K562 (cell line): ENCODE measurements around the gene GLDN. TPM values are rescaled to one million over a fixed set of nuclear protein-coding genes. Genes with fewer than 3 reads are reported as not detected.

ENCODE experiments used
- ATAC-seq: fragments of 200-7000 bp; cut with Tn5 transposase; 3 replicates; pipeline ENCODE4 v1.9.1; 2020; ENCODE audit warnings: moderate library complexity
- BruUV-seq: library from RNA; stranded (reverse); fragments of 400-500 nt; replicated peaks from 2 replicates; lab custom pipeline; 2021; lab: Mats Ljungman, UMichigan
- CTCF ChIA-PET: fragments of 300-600 bp; formaldehyde crosslinking; extraction: SDS; loops from one replicate; lab custom pipeline; 2021; ENCODE audit warnings: low intra/inter-chr PET ratio; lab: Yijun Ruan, JAX
- POLR2A ChIA-PET: fragments of 300-600, 350-650 bp; sonication (Branson Sonifier 250); formaldehyde crosslinking; extraction: SDS; loops from one replicate; lab custom pipeline; 2021; ENCODE audit warnings: antibody characterized with exemption, inconsistent platforms; lab: Yijun Ruan, JAX
- DNase-seq, 4 experiments: peaks; one replicate each; pipeline versions ENCODE4 v3.0.0 to v3.0.0-alpha.2; 2011 to 2018; ENCODE audit warnings: low spot score in 3 of 4, mixed read lengths in 3 of 4; ENCODE audit errors: extremely low read depth in 1 of 4
- FAIRE-seq: peaks from 2 replicates; lab custom pipeline; 2011; peaks lifted over from hg19 to GRCh38; lab: Jason Lieb, UNC
- H2AFZ ChIP-seq: 2 replicates; pipeline ENCODE4 v1.6.0; 2011; ENCODE audit warnings: low read depth, low read length, control low read depth, inconsistent platforms
- H3K27ac ChIP-seq: fragments of 200-600 bp; 3 replicates; pipeline ENCODE4 v1.8.0; 2011; ENCODE audit warnings: low read depth, mild to moderate bottlenecking, control low read depth, inconsistent platforms, low read length, moderate library complexity, mixed read lengths; ENCODE audit errors: extremely low read depth
- H3K27me3 ChIP-seq, 2 experiments: fragments of 300-600 bp in 1 of 2; 2 replicates in 1 of 2; 3 replicates in 1 of 2; pipeline versions ENCODE4 v1.6.0 to v1.8.0; 2011; ENCODE audit warnings: inconsistent platforms in 2 of 2, low read length in 2 of 2, mild to moderate bottlenecking in 1 of 2, mixed read lengths in 1 of 2, moderate library complexity in 1 of 2; ENCODE audit not compliant: control insufficient read depth in 2 of 2, insufficient read depth in 2 of 2
- H3K36me3 ChIP-seq: fragments of 300-600 bp; 3 replicates; pipeline ENCODE4 v1.8.0; 2011; ENCODE audit warnings: mild to moderate bottlenecking, low read length, inconsistent platforms; ENCODE audit not compliant: control insufficient read depth, insufficient read depth
- H3K4me1 ChIP-seq, 2 experiments: fragments of 200-600 bp in 1 of 2; replicated peaks in 1 of 2; 2 replicates in 1 of 2; 3 replicates in 1 of 2; pipeline versions ENCODE4 v1.5.1 to v1.8.0; 2011; ENCODE audit warnings: inconsistent platforms in 2 of 2, low read length in 2 of 2, mild to moderate bottlenecking in 1 of 2, mixed read lengths in 1 of 2, moderate library complexity in 1 of 2; ENCODE audit not compliant: control insufficient read depth in 2 of 2, insufficient read depth in 2 of 2
- H3K4me2 ChIP-seq: 2 replicates; pipeline ENCODE4 v1.6.1; 2011; ENCODE audit warnings: low read length, control low read depth, inconsistent platforms, mixed read lengths; ENCODE audit not compliant: insufficient read depth
- H3K4me3 ChIP-seq: fragments of 200-600 bp; sonication (generic), shearing (Covaris generic); 2 replicates; pipeline ENCODE4 v1.5.1; 2016; ENCODE audit warnings: control low read depth, inconsistent platforms
- H3K79me2 ChIP-seq: fragments of 200-600 bp; 3 replicates; pipeline ENCODE4 v1.8.0; 2011; ENCODE audit warnings: low read length, inconsistent platforms; ENCODE audit not compliant: control insufficient read depth, insufficient read depth
- H3K9ac ChIP-seq, 2 experiments: 2 replicates each; pipeline versions ENCODE4 v1.6.0 to v1.6.1; 2011; ENCODE audit warnings: low read depth in 2 of 2, low read length in 2 of 2, control low read depth in 1 of 2, inconsistent platforms in 1 of 2, mild to moderate bottlenecking in 1 of 2, mixed read lengths in 1 of 2; ENCODE audit not compliant: insufficient read depth in 1 of 2
- H3K9me1 ChIP-seq: one replicate; pipeline ENCODE4 v1.6.0; 2011; ENCODE audit warnings: inconsistent platforms, mild to moderate bottlenecking, low read length, moderate library complexity; ENCODE audit not compliant: control insufficient read depth, insufficient read depth
- H3K9me3 ChIP-seq: replicated peaks from 2 replicates; pipeline ENCODE4 v1.5.1; 2011; ENCODE audit warnings: low read depth, low read length, inconsistent platforms; ENCODE audit not compliant: control insufficient read depth, insufficient read depth
- H4K20me1 ChIP-seq: replicated peaks from 2 replicates; pipeline ENCODE4 v1.6.1; 2011; ENCODE audit warnings: low read length, inconsistent platforms, mixed read lengths; ENCODE audit not compliant: control insufficient read depth, insufficient read depth
- ESRRB ChIP-seq: fragments of 250-450 bp; sonication (Bioruptor Pico); IDR thresholded peaks from 2 replicates; pipeline ENCODE4 v1.5.0; 2020; ENCODE audit warnings: mild to moderate bottlenecking, moderate library complexity, borderline replicate concordance
- FOXP1 ChIP-seq: sonication (generic); formaldehyde crosslinking; IDR thresholded peaks from 2 replicates; pipeline ENCODE4 v1.8.0; 2022; ENCODE audit warnings: mild to moderate bottlenecking, missing genetic modification reagents
- HMGN3 ChIP-seq: IDR thresholded peaks from 2 replicates; pipeline ENCODE4 v1.6.1; 2011; ENCODE audit warnings: borderline replicate concordance, low read depth, mild to moderate bottlenecking, mixed read lengths, low read length; ENCODE audit not compliant: insufficient read length; ENCODE audit errors: extremely low read depth
- HNRNPLL ChIP-seq: fragments of 200-400 bp; formaldehyde crosslinking; IDR thresholded peaks from 2 replicates; pipeline ENCODE4 v1.6.1; 2017; ENCODE audit warnings: low read length, low read depth, mild to moderate bottlenecking; ENCODE audit not compliant: poor library complexity, severe bottlenecking
- MYNN ChIP-seq, 2 experiments: sonication (generic); formaldehyde crosslinking in 1 of 2; IDR thresholded peaks; 2 replicates each; pipeline versions ENCODE4 v1.5.0 to v1.6.1; 2016 to 2020; ENCODE audit warnings: antibody characterized with exemption in 1 of 2, missing genetic modification reagents in 1 of 2
- NR2F6 ChIP-seq: fragments of 450-650 bp; formaldehyde crosslinking; IDR thresholded peaks from 2 replicates; pipeline ENCODE4 v1.4.0; 2020; ENCODE audit warnings: mild to moderate bottlenecking
- PPARD ChIP-seq: fragments of 250-450 bp; sonication (Bioruptor Pico); IDR thresholded peaks from 2 replicates; pipeline ENCODE4 v1.8.0; 2022; ENCODE audit warnings: inconsistent platforms, mild to moderate bottlenecking, moderate library complexity
- RAD21 ChIP-seq, 2 experiments: fragments of 250-450 bp in 1 of 2; fragments of 450-650 bp in 1 of 2; sonication (Bioruptor Pico) in 1 of 2; formaldehyde crosslinking in 1 of 2; IDR thresholded peaks in 1 of 2; conservative IDR thresholded peaks in 1 of 2; 2 replicates each; pipeline versions ENCODE4 v1.4.0 to v1.8.0; 2020 to 2022; ENCODE audit warnings: mild to moderate bottlenecking in 2 of 2, moderate library complexity in 1 of 2
- RNF2 ChIP-seq: sonication (generic); IDR thresholded peaks from 2 replicates; pipeline ENCODE4 v1.6.1; 2016
- TAF9B ChIP-seq: fragments of 450-650 bp; IDR thresholded peaks from 2 replicates; pipeline ENCODE4 v1.6.1; 2018; ENCODE audit warnings: mild to moderate bottlenecking; ENCODE audit not compliant: partially characterized antibody
- ZKSCAN3 ChIP-seq: fragments of 250-450 bp; sonication (Bioruptor Pico); IDR thresholded peaks from 2 replicates; pipeline ENCODE4 v1.4.0; 2020
- ZNF699 ChIP-seq: fragments of 250-450 bp; sonication (Bioruptor Pico); IDR thresholded peaks from 2 replicates; pipeline ENCODE4 v1.8.0; 2021; ENCODE audit warnings: mild to moderate bottlenecking, moderate library complexity; ENCODE audit not compliant: insufficient replicate concordance
- WGBS: fragments of 100-300 bp; shearing (Covaris generic); methylation state at CpG from one replicate; pipeline ENCODE4 v1.1.6; 2016; ENCODE audit warnings: low coverage, mixed read lengths; ENCODE audit not compliant: insufficient coverage; ENCODE audit errors: missing lambda C conversion rate; 5-methylcytosine and 5-hydroxymethylcytosine counted together
- in situ Hi-C: fragments of 300-500 bp; cut with MboI; formaldehyde crosslinking; loops from 4 replicates; pipeline ENCODE4 v1.15.0; 2018; ENCODE audit warnings: inconsistent platforms, mixed read lengths
- intact Hi-C: fragments of 100-400 bp; cut with micrococcal nuclease; formaldehyde crosslinking; loops from 2 replicates; pipeline ENCODE4 v1.14.2; 2022
- polyA plus RNA-seq, 8 experiments: library from polyadenylated mRNA; depleted of rRNA in 4 of 8; stranded (reverse) in 5 of 8; unstranded in 3 of 8; fragments of >200 nt; fragmentation: Nextera tagmentation in 2 of 8; fragmentation: Illumina TruSeq in 1 of 8; extraction: Ambion mirVana in 2 of 8; extraction: Trizol in 1 of 8; gene quantifications; 2 replicates each; pipeline versions ENCODE4 v1.2.1 to v1.2.3, GENCODE V29; 2011 to 2014; ENCODE audit warnings: inconsistent platforms in 1 of 8, missing spikeins in 1 of 8
- total RNA-seq, 7 experiments: library from RNA; depleted of rRNA in 6 of 7; stranded (reverse); fragments of >200 nt in 6 of 7; fragmentation: Illumina TruSeq in 2 of 7; extraction: Trizol in 2 of 7; gene quantifications; 2 replicates each; pipeline versions ENCODE4 v1.2.1 to v1.2.3, GENCODE V29; 2011 to 2021; ENCODE audit warnings: low replicate concordance in 1 of 7
- TF ChIP-seq, protein P1 (sequence below), 2 experiments: fragments of 450-650 bp in 1 of 2; sonication (generic) in 1 of 2; formaldehyde crosslinking; conservative IDR thresholded peaks; 2 replicates each; pipeline versions ENCODE4 v1.4.0 to v1.8.1; 2020 to 2022; ENCODE audit warnings: mild to moderate bottlenecking in 1 of 2, missing genetic modification reagents in 1 of 2

Gene GLDN
- total and polyA plus RNA-seq, 9 of the 15 experiments (the other 6 are each of a cell fraction or from before 2014, with no cell fraction given), result 0.05 to 0.33 (median 0.18) TPM

DNA sequence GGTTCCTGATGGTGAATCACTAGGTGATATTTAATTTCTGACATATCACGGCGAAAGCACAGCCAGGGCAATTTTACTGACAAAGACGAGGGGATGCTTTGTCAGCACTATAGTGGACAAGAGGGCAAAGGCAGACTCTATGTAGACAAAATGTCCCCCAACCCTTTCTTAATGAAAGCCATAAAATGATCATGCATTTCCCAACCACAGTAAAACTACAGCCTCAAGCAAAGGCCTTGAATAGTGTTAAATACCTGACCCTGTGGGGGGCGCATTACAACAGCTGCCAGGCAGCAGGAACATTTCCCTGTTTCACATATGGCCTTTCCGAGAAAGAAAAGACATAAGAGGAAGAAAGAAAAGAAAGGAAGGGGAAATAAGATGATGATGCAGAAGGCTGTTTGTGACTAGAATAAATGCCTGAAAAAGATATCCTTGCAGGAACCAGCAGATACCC, 49.5 kb downstream of the GLDN start:
- BruUV-seq, result no TSS peak
- in situ Hi-C loops, result no loop called here
- TF ChIP-seq ZKSCAN3 (CRISPR knock-in tag) (no peak), FOXP1 (CRISPR knock-in tag) (no peak), ZNF699 (CRISPR knock-in tag) (no peak), RNF2 (no peak), RAD21 (CRISPR knock-in tag; conservative IDR thresholded peaks at IDR 0.05 in 1 of 2, IDR thresholded peaks at IDR 0.05 in 1 of 2) (peak in 1 of 2 experiments; percentile 36; a peak in 2 of 4 replicates), PPARD (no peak), HMGN3 (no peak), NR2F6 (CRISPR knock-in tag) (no peak), ESRRB (CRISPR knock-in tag) (no peak), TAF9B (no peak), HNRNPLL (no peak), MYNN (IDR thresholded peaks at IDR 0.05) (no peak), MYNN (CRISPR knock-in tag; IDR thresholded peaks at IDR 0.05) (no peak)
- TF ChIP-seq, protein P1, sequence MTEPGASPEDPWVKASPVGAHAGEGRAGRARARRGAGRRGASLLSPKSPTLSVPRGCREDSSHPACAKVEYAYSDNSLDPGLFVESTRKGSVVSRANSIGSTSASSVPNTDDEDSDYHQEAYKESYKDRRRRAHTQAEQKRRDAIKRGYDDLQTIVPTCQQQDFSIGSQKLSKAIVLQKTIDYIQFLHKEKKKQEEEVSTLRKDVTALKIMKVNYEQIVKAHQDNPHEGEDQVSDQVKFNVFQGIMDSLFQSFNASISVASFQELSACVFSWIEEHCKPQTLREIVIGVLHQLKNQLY (CRISPR knock-in tag; conservative IDR thresholded peaks at IDR 0.05), result no peak

More for the DNA sequence above, 49.5 kb downstream of the GLDN start:
- intact Hi-C loops, result no loop called here
- ChIA-PET CTCF (interaction anchor here (1.2 kb wide), 1 partner anchor 114 kb away, joined by 6 read pairs; no protein-coding TSS in a partner anchor), POLR2A (no interaction called here)
- Histone ChIP-seq H3K9ac (no peak overlapping the region), H2AFZ (no peak overlapping the region), H3K4me3 (no peak overlapping the region), H3K9me1 (no peaks in the 10 kb centered on the region), H4K20me1 (no peaks in the 10 kb centered on the region), H3K4me2 (no peak overlapping the region), H3K36me3 (no peaks in the 10 kb centered on the region), H3K4me1 (no peaks in the 10 kb centered on the region; a peak in 1 of 5 replicates), H3K27me3 (peaks cover 8 to 20% of the 10 kb centered on the region in 2 experiments; a peak in 4 of 5 replicates), H3K27ac (no peak overlapping the region), H3K79me2 (no peaks in the 10 kb centered on the region), H3K9me3 (no peaks in the 10 kb centered on the region)
- DNase-seq (peak in 1 of 4 experiments; percentile 11), FAIRE-seq (peak; percentile 61), ATAC-seq (peak; percentile 65; the same call in 2 of the 3 replicates)
- WGBS, result 20% methylated on average over 5 of the region's 5 CpGs
